K562 (cell line): ENCODE measurements around the gene HS3ST3A1. TPM values are rescaled to one million over a fixed set of nuclear protein-coding genes. Genes with fewer than 3 reads are reported as not detected.

ENCODE experiments used
- ATAC-seq: fragments of 200-7000 bp; cut with Tn5 transposase; 3 replicates; pipeline ENCODE4 v1.9.1; 2020; ENCODE audit warnings: moderate library complexity
- BruUV-seq: library from RNA; stranded (reverse); fragments of 400-500 nt; replicated peaks from 2 replicates; lab custom pipeline; 2021; lab: Mats Ljungman, UMichigan
- CTCF ChIA-PET: fragments of 300-600 bp; formaldehyde crosslinking; extraction: SDS; loops from one replicate; lab custom pipeline; 2021; ENCODE audit warnings: low intra/inter-chr PET ratio; lab: Yijun Ruan, JAX
- POLR2A ChIA-PET: fragments of 300-600, 350-650 bp; sonication (Branson Sonifier 250); formaldehyde crosslinking; extraction: SDS; loops from one replicate; lab custom pipeline; 2021; ENCODE audit warnings: antibody characterized with exemption, inconsistent platforms; lab: Yijun Ruan, JAX
- DNase-seq, 4 experiments: peaks; one replicate each; pipeline versions ENCODE4 v3.0.0 to v3.0.0-alpha.2; 2011 to 2018; ENCODE audit warnings: low spot score in 3 of 4, mixed read lengths in 3 of 4; ENCODE audit errors: extremely low read depth in 1 of 4
- FAIRE-seq: peaks from 2 replicates; lab custom pipeline; 2011; peaks lifted over from hg19 to GRCh38; lab: Jason Lieb, UNC
- H2AFZ ChIP-seq: 2 replicates; pipeline ENCODE4 v1.6.0; 2011; ENCODE audit warnings: low read depth, low read length, control low read depth, inconsistent platforms
- H3K27ac ChIP-seq: fragments of 200-600 bp; 3 replicates; pipeline ENCODE4 v1.8.0; 2011; ENCODE audit warnings: low read depth, mild to moderate bottlenecking, control low read depth, inconsistent platforms, low read length, moderate library complexity, mixed read lengths; ENCODE audit errors: extremely low read depth
- H3K27me3 ChIP-seq, 2 experiments: fragments of 300-600 bp in 1 of 2; 2 replicates in 1 of 2; 3 replicates in 1 of 2; pipeline versions ENCODE4 v1.6.0 to v1.8.0; 2011; ENCODE audit warnings: inconsistent platforms in 2 of 2, low read length in 2 of 2, mild to moderate bottlenecking in 1 of 2, mixed read lengths in 1 of 2, moderate library complexity in 1 of 2; ENCODE audit not compliant: control insufficient read depth in 2 of 2, insufficient read depth in 2 of 2
- H3K36me3 ChIP-seq: fragments of 300-600 bp; 3 replicates; pipeline ENCODE4 v1.8.0; 2011; ENCODE audit warnings: mild to moderate bottlenecking, low read length, inconsistent platforms; ENCODE audit not compliant: control insufficient read depth, insufficient read depth
- H3K4me1 ChIP-seq, 2 experiments: fragments of 200-600 bp in 1 of 2; replicated peaks in 1 of 2; 2 replicates in 1 of 2; 3 replicates in 1 of 2; pipeline versions ENCODE4 v1.5.1 to v1.8.0; 2011; ENCODE audit warnings: inconsistent platforms in 2 of 2, low read length in 2 of 2, mild to moderate bottlenecking in 1 of 2, mixed read lengths in 1 of 2, moderate library complexity in 1 of 2; ENCODE audit not compliant: control insufficient read depth in 2 of 2, insufficient read depth in 2 of 2
- H3K4me2 ChIP-seq: 2 replicates; pipeline ENCODE4 v1.6.1; 2011; ENCODE audit warnings: low read length, control low read depth, inconsistent platforms, mixed read lengths; ENCODE audit not compliant: insufficient read depth
- H3K4me3 ChIP-seq: fragments of 200-600 bp; sonication (generic), shearing (Covaris generic); 2 replicates; pipeline ENCODE4 v1.5.1; 2016; ENCODE audit warnings: control low read depth, inconsistent platforms
- H3K79me2 ChIP-seq: fragments of 200-600 bp; 3 replicates; pipeline ENCODE4 v1.8.0; 2011; ENCODE audit warnings: low read length, inconsistent platforms; ENCODE audit not compliant: control insufficient read depth, insufficient read depth
- H3K9ac ChIP-seq, 2 experiments: 2 replicates each; pipeline versions ENCODE4 v1.6.0 to v1.6.1; 2011; ENCODE audit warnings: low read depth in 2 of 2, low read length in 2 of 2, control low read depth in 1 of 2, inconsistent platforms in 1 of 2, mild to moderate bottlenecking in 1 of 2, mixed read lengths in 1 of 2; ENCODE audit not compliant: insufficient read depth in 1 of 2
- H3K9me1 ChIP-seq: one replicate; pipeline ENCODE4 v1.6.0; 2011; ENCODE audit warnings: inconsistent platforms, mild to moderate bottlenecking, low read length, moderate library complexity; ENCODE audit not compliant: control insufficient read depth, insufficient read depth
- H3K9me3 ChIP-seq: replicated peaks from 2 replicates; pipeline ENCODE4 v1.5.1; 2011; ENCODE audit warnings: low read depth, low read length, inconsistent platforms; ENCODE audit not compliant: control insufficient read depth, insufficient read depth
- H4K20me1 ChIP-seq: replicated peaks from 2 replicates; pipeline ENCODE4 v1.6.1; 2011; ENCODE audit warnings: low read length, inconsistent platforms, mixed read lengths; ENCODE audit not compliant: control insufficient read depth, insufficient read depth
- MBD2 ChIP-seq: sonication (generic); IDR thresholded peaks from 2 replicates; pipeline ENCODE4 v1.6.1; 2016; ENCODE audit warnings: low read depth, borderline replicate concordance
- RBM14 ChIP-seq: fragments of 200-400 bp; formaldehyde crosslinking; IDR thresholded peaks from 2 replicates; pipeline ENCODE4 v1.6.1; 2018; ENCODE audit warnings: low read depth, mild to moderate bottlenecking, low read length, moderate library complexity, borderline replicate concordance; ENCODE audit not compliant: insufficient read depth
- TAF1 ChIP-seq: IDR thresholded peaks from 2 replicates; pipeline ENCODE4 v1.6.1; 2011; ENCODE audit warnings: mild to moderate bottlenecking, low read length, moderate library complexity; ENCODE audit not compliant: insufficient read depth, control insufficient read depth, severe bottlenecking; ENCODE audit errors: extremely low read depth
- ZNF79 ChIP-seq: fragments of 250-450 bp; sonication (Bioruptor Pico); IDR thresholded peaks from 2 replicates; pipeline ENCODE4 v1.4.0; 2020; ENCODE audit warnings: low read depth, mild to moderate bottlenecking, moderate library complexity
- WGBS: fragments of 100-300 bp; shearing (Covaris generic); methylation state at CpG from one replicate; pipeline ENCODE4 v1.1.6; 2016; ENCODE audit warnings: low coverage, mixed read lengths; ENCODE audit not compliant: insufficient coverage; ENCODE audit errors: missing lambda C conversion rate; 5-methylcytosine and 5-hydroxymethylcytosine counted together
- in situ Hi-C: fragments of 300-500 bp; cut with MboI; formaldehyde crosslinking; loops from 4 replicates; pipeline ENCODE4 v1.15.0; 2018; ENCODE audit warnings: inconsistent platforms, mixed read lengths
- intact Hi-C: fragments of 100-400 bp; cut with micrococcal nuclease; formaldehyde crosslinking; loops from 2 replicates; pipeline ENCODE4 v1.14.2; 2022
- polyA plus RNA-seq, 8 experiments: library from polyadenylated mRNA; depleted of rRNA in 4 of 8; stranded (reverse) in 5 of 8; unstranded in 3 of 8; fragments of >200 nt; fragmentation: Nextera tagmentation in 2 of 8; fragmentation: Illumina TruSeq in 1 of 8; extraction: Ambion mirVana in 2 of 8; extraction: Trizol in 1 of 8; gene quantifications; 2 replicates each; pipeline versions ENCODE4 v1.2.1 to v1.2.3, GENCODE V29; 2011 to 2014; ENCODE audit warnings: inconsistent platforms in 1 of 8, missing spikeins in 1 of 8
- total RNA-seq, 7 experiments: library from RNA; depleted of rRNA in 6 of 7; stranded (reverse); fragments of >200 nt in 6 of 7; fragmentation: Illumina TruSeq in 2 of 7; extraction: Trizol in 2 of 7; gene quantifications; 2 replicates each; pipeline versions ENCODE4 v1.2.1 to v1.2.3, GENCODE V29; 2011 to 2021; ENCODE audit warnings: low replicate concordance in 1 of 7
- TF ChIP-seq, protein P1 (sequence below): sonication (generic); formaldehyde crosslinking; IDR thresholded peaks from 2 replicates; pipeline ENCODE4 v1.8.0; 2022; ENCODE audit warnings: missing genetic modification reagents, mild to moderate bottlenecking, borderline replicate concordance

Gene HS3ST3A1
- total and polyA plus RNA-seq, 9 of the 15 experiments (the other 6 are each of a cell fraction or from before 2014, with no cell fraction given), result 0.25 to 14.8 (median 2.3) TPM

DNA sequence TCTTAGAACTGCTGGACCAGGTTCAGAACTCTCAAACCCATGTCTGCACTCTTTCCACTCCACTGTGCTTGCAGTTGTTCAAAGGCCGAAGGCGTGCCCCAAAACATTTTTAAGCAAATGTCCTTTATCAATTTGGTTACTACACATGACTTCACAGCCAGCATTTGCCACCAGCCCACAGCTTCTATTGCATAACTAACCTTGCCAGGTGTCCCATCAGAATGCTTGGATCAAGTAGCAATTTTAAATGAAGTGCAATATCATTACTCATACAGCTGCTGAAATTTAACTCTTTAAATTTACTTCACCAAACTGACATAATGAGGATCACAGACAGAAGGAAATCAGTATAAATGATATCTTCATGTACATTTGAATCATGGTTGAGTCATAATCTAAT is 29.8 kb upstream of the HS3ST3A1 start:
- ChIA-PET POLR2A (no interaction called here), CTCF (no interaction called here)
- in situ Hi-C loops, result no loop called here
- Histone ChIP-seq H3K4me2 (no peak overlapping the region), H2AFZ (no peak overlapping the region), H3K9me3 (no peaks in the 10 kb centered on the region), H4K20me1 (no peaks in the 10 kb centered on the region), H3K9me1 (no peaks in the 10 kb centered on the region), H3K27me3 (no peaks in the 10 kb centered on the region; a peak in 2 of 5 replicates), H3K9ac (no peak overlapping the region), H3K4me3 (no peak overlapping the region), H3K27ac (no peak overlapping the region), H3K4me1 (no peaks in the 10 kb centered on the region), H3K79me2 (no peaks in the 10 kb centered on the region), H3K36me3 (no peaks in the 10 kb centered on the region)
- intact Hi-C loops, result no loop called here
- ATAC-seq (no peak), DNase-seq (no peak), FAIRE-seq (no peak)
- 0% methylated on average over 2 of the region's 2 CpGs for WGBS
- TF ChIP-seq TAF1 (no peak), MBD2 (no peak), ZNF79 (CRISPR knock-in tag) (no peak), RBM14 (no peak)
- TF ChIP-seq, protein P1, sequence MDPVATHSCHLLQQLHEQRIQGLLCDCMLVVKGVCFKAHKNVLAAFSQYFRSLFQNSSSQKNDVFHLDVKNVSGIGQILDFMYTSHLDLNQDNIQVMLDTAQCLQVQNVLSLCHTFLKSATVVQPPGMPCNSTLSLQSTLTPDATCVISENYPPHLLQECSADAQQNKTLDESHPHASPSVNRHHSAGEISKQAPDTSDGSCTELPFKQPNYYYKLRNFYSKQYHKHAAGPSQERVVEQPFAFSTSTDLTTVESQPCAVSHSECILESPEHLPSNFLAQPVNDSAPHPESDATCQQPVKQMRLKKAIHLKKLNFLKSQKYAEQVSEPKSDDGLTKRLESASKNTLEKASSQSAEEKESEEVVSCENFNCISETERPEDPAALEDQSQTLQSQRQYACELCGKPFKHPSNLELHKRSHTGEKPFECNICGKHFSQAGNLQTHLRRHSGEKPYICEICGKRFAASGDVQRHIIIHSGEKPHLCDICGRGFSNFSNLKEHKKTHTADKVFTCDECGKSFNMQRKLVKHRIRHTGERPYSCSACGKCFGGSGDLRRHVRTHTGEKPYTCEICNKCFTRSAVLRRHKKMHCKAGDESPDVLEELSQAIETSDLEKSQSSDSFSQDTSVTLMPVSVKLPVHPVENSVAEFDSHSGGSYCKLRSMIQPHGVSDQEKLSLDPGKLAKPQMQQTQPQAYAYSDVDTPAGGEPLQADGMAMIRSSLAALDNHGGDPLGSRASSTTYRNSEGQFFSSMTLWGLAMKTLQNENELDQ (CRISPR knock-in tag), result no peak
- no TSS peak for BruUV-seq
